Breast epithelium (tissue), 3 donors: ENCODE data around the gene POLR1B.

Source experiments
- CTCF ChIP-seq, 3 donors: fragments of 450-650 bp; IDR thresholded peaks; one replicate each; pipeline ENCODE4 v1.5.1; 2016 to 2017; ENCODE audit warnings: antibody characterized with exemption in 3 of 3, mild to moderate bottlenecking in 3 of 3, moderate library complexity in 3 of 3
- POLR2AphosphoS5 ChIP-seq, 3 donors: sonication (generic); formaldehyde crosslinking; IDR thresholded peaks; one replicate each; pipeline ENCODE4 v1.6.1; 2017; ENCODE audit warnings: antibody characterized with exemption in 3 of 3

- TF ChIP-seq POLR2AphosphoS5 (IDR thresholded peaks at IDR 0.05) (no peak), CTCF (IDR thresholded peaks at IDR 0.05) (no peak)
Measured at GRCh38 chr2:112603731-112604130, 61.5 kb downstream of the POLR1B start.
